Common myeloid progenitor, CD34-positive (primary cell): ENCODE results near the gene CAPN14.

ENCODE experiments used
- CTCF ChIA-PET: fragments of 350-600 bp; sonication (Branson Sonifier 250); formaldehyde crosslinking; loops from one replicate; lab custom pipeline; 2021; ENCODE audit warnings: antibody characterized with exemption; lab: Charles Lee
- POLR2A ChIA-PET: fragments of 350-600 bp; sonication (Branson Sonifier 250); formaldehyde crosslinking; loops from one replicate; lab custom pipeline; 2021; ENCODE audit warnings: antibody characterized with exemption; lab: Charles Lee
- DNase-seq, 3 donors: peaks; one replicate each; pipeline versions ENCODE4 v3.0.0 to v3.0.0-alpha.2; 2013
- H3K27ac ChIP-seq, 2 experiments: 1 replicate in 1 of 2; 2 replicates in 1 of 2; pipeline ENCODE4 v1.7.0; 2013; ENCODE audit warnings: inconsistent platforms in 2 of 2, low read length in 2 of 2, mild to moderate bottlenecking in 2 of 2, low read depth in 1 of 2, moderate library complexity in 1 of 2; ENCODE audit not compliant: severe bottlenecking in 2 of 2, insufficient read depth in 1 of 2, poor library complexity in 1 of 2
- H3K27me3 ChIP-seq, 5 experiments: replicated peaks in 2 of 5; 1 replicate in 3 of 5; 2 replicates in 2 of 5; pipeline versions ENCODE4 v1.6.1 to v1.7.0; 2013; ENCODE audit warnings: low read length in 4 of 5, mild to moderate bottlenecking in 2 of 5, moderate library complexity in 2 of 5, inconsistent platforms in 1 of 5; ENCODE audit not compliant: insufficient read depth in 5 of 5, control insufficient read depth in 4 of 5
- H3K36me3 ChIP-seq, 4 experiments: 1 replicate in 2 of 4; 2 replicates in 2 of 4; pipeline versions ENCODE4 v1.6.1 to v1.7.0; 2013; ENCODE audit warnings: low read length in 3 of 4, control low read depth in 1 of 4, mild to moderate bottlenecking in 1 of 4; ENCODE audit not compliant: control insufficient read depth in 4 of 4, insufficient read depth in 4 of 4
- H3K4me1 ChIP-seq, 4 experiments: 1 replicate in 3 of 4; 2 replicates in 1 of 4; pipeline versions ENCODE4 v1.6.1 to v1.7.1; 2013; ENCODE audit warnings: low read length in 3 of 4, mild to moderate bottlenecking in 3 of 4, control low read depth in 1 of 4, inconsistent platforms in 1 of 4, moderate library complexity in 1 of 4; ENCODE audit not compliant: control insufficient read depth in 4 of 4, insufficient read depth in 4 of 4; ENCODE audit errors: control extremely low read depth in 1 of 4
- H3K4me3 ChIP-seq, 7 experiments: 1 replicate in 4 of 7; 2 replicates in 3 of 7; pipeline versions ENCODE4 v1.5.1 to v1.7.0; 2013; ENCODE audit warnings: mild to moderate bottlenecking in 7 of 7, low read length in 6 of 7, moderate library complexity in 6 of 7, inconsistent platforms in 2 of 7, low read depth in 2 of 7, control low read depth in 1 of 7; ENCODE audit not compliant: insufficient read depth in 4 of 7, control insufficient read depth in 1 of 7; ENCODE audit errors: extremely low read depth in 1 of 7
- H3K9me3 ChIP-seq, 5 experiments: 1 replicate in 4 of 5; 2 replicates in 1 of 5; pipeline versions ENCODE4 v1.6.1 to v1.7.1; 2013; ENCODE audit warnings: low read length in 4 of 5, mild to moderate bottlenecking in 2 of 5, inconsistent platforms in 1 of 5, low read depth in 1 of 5, moderate library complexity in 1 of 5; ENCODE audit not compliant: control insufficient read depth in 4 of 5, insufficient read depth in 2 of 5; ENCODE audit errors: control extremely low read depth in 1 of 5
- WGBS: methylation state at CpG from one replicate; pipeline ENCODE4 v1.1.5; 2013; ENCODE audit not compliant: insufficient coverage; 5-methylcytosine and 5-hydroxymethylcytosine counted together

The CAPN14 gene

GRCh38 chr2:31241625-31242270, 24.4 kb upstream of the CAPN14 start:
- CTCF ChIA-PET = interaction anchor here (1.5 kb wide), 1 partner anchor 18 kb away, joined by 3 read pairs; no protein-coding TSS in a partner anchor
- DNase-seq = no peak
- Histone ChIP-seq H3K4me1 (peaks cover 0 to 23% (median 20%) of the 10 kb centered on the region in 4 experiments), H3K27ac (no peak overlapping the region), H3K4me3 (no peak overlapping the region), H3K27me3 (no peaks in the 10 kb centered on the region), H3K9me3 (no peaks in the 10 kb centered on the region), H3K36me3 (peaks cover 0 to 10% (median 3%) of the 10 kb centered on the region in 4 experiments)
- 93% methylated on average over 8 of the region's 10 CpGs for WGBS
- POLR2A ChIA-PET = no interaction called here

DNA sequence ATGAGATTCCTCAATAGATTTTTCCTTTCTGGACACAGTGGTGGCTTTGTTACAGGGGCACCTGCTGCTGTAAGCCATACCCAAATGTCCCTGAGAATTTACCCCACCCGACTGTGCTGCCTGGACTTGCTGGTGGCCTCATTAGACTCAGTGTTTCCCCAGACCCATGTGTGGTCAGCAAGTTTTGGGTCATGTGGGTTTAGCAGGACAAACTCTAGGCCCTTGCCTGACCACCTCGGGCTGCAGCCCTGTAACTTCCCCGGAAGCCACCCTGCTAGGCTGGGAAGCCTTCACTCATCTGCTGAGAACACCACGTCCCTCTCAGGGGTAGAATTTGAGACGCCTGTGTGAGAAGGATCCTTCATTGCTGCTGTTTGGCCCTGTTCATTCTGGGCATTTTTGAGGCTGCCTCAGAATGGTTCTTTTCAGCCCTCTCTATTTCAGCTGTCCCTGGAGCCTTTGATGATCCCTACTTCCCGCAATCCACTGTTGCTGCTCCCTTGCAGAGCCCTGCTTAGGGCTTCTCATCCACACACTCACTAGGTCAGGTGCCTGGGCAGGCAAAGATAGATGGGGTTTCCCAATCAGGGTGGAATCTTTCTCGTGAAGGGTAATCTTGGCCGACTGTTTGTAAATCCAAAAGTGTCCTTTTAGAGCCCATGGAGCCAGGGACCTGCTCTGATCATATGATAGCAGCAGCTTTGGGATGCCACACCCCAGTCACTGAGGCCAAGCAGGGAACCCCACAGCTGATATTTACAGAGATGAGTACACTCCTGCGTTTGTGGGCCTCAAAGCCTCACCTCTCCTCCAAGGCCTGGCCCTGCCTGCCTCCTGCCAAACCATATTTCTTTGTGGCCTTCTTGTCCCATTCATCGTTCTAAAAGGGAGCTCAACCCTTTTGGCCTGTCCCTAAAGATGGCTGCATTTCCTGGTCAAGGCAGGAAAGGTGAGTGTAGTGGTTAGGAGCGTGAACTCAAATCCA, 23.4 kb upstream of the CAPN14 start:
- POLR2A ChIA-PET = no interaction called here
- CTCF ChIA-PET = interaction anchor here (0.9 to 1.5 kb wide), 2 partner anchors 17 to 103 kb away, joined by 3 read pairs; no protein-coding TSS in a partner anchor
- 93% methylated on average over 10 of the region's 11 CpGs for WGBS

GRCh38 chr2:31239593-31240177, 22.4 kb upstream of the CAPN14 start:
- H3K9me3 ChIP-seq = no peaks in the 10 kb centered on the region
- peaks cover 0 to 5% (median 2%) of the 10 kb centered on the region in 4 experiments for H3K36me3 ChIP-seq
- CTCF ChIA-PET = interaction anchor here (0.9 kb wide), 1 partner anchor 102 kb away, joined by 3 read pairs; no protein-coding TSS in a partner anchor
- peak overlapping the region in 1 of 2 experiments; percentile 11 for H3K27ac ChIP-seq
- POLR2A ChIA-PET = no interaction called here
- peak overlapping the region in 1 of 7 experiments; percentile 23 for H3K4me3 ChIP-seq
- peaks cover 0 to 33% (median 24%) of the 10 kb centered on the region in 4 experiments for H3K4me1 ChIP-seq
- WGBS = 37% methylated on average over 19 of the region's 22 CpGs
- DNase-seq = peak in 2 of 3 donors; percentile 58 to 62
- H3K27me3 ChIP-seq = no peaks in the 10 kb centered on the region

More for the DNA sequence above, 23.4 kb upstream of the CAPN14 start:
- Histone ChIP-seq H3K9me3 (no peaks in the 10 kb centered on the region), H3K27ac (no peak overlapping the region), H3K27me3 (no peaks in the 10 kb centered on the region), H3K36me3 (peaks cover 0 to 8% (median 3%) of the 10 kb centered on the region in 4 experiments), H3K4me3 (no peak overlapping the region), H3K4me1 (peaks cover 0 to 23% (median 21%) of the 10 kb centered on the region in 4 experiments)
- DNase-seq = no peak

DNA sequence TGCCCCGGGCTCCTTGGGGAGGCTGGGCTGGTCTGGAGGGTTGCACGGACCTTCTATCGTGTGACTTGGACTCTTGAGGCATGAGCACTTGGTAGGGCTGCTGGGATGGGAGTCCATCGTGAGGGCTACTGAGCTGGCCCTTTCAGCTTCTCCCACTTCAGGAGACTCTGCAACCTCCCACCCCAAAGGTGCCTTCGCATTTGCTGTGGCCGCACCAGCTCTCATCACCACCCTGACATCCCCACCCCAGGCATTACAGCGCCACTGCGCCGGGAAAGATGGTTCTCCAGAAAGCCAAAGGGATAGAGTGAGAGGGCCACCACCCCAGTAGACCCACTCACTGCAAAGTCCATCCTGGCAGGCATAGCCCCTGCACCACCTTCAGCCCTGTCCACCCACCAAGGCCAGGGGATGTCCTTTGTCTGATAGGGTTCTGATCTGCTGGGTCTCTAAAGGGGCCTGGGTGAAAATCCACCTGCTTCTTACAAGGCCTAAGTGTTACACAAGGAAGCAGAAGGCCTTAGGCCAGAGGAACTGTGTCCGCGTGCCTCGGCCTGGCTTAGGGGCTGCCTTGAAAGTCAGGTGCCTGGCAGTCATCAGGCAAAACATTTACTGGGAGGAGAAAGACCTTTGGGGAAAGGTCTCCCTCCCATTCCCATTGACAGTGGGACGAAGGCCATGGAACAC, 21.7 kb upstream of the CAPN14 start:
- no peaks in the 10 kb centered on the region for H3K9me3 ChIP-seq
- WGBS = 86% methylated on average over 4 of the region's 13 CpGs
- peaks cover 0 to 37% (median 29%) of the 10 kb centered on the region in 4 experiments for H3K4me1 ChIP-seq
- no peak overlapping the region for H3K4me3 ChIP-seq
- ChIA-PET POLR2A (no interaction called here), CTCF (no interaction called here)
- no peaks in the 10 kb centered on the region for H3K36me3 ChIP-seq
- H3K27ac ChIP-seq = no peak overlapping the region
- no peaks in the 10 kb centered on the region for H3K27me3 ChIP-seq
- no peak for DNase-seq

- 94% methylated on average over 9 of the region's 10 CpGs for WGBS
- H3K4me3 ChIP-seq = peak overlapping the region in 1 of 7 experiments; percentile 2
These were observed 21.0 kb upstream of the CAPN14 start for GRCh38 chr2:31238126-31238905.

More at GRCh38 chr2:31238126-31238905, 21.0 kb upstream of the CAPN14 start:
- Histone ChIP-seq H3K36me3 (no peaks in the 10 kb centered on the region), H3K4me1 (peaks cover 0 to 42% (median 36%) of the 10 kb centered on the region in 4 experiments), H3K9me3 (no peaks in the 10 kb centered on the region), H3K27me3 (no peaks in the 10 kb centered on the region), H3K27ac (no peak overlapping the region)
- POLR2A ChIA-PET = no interaction called here
- CTCF ChIA-PET = no interaction called here
- no peak for DNase-seq
